COLO668 (cell line): ENCODE measurements around the gene HIVEP3.

ENCODE experiments used
- DNase-seq: peaks from one replicate; lab custom pipeline; 2025; ENCODE audit not compliant: unreplicated experiment; lab: John Stamatoyannopoulos, UW

HIVEP3 gene

GRCh38 chr1:41525891-41526587 lies 392.7 kb downstream of the HIVEP3 start:
- no peak for DNase-seq

GRCh38 chr1:41524676-41525675 lies 393.7 kb downstream of the HIVEP3 start:
- no peak for DNase-seq

- DNase-seq = no peak
Measured at GRCh38 chr1:41523949-41524675, 394.6 kb downstream of the HIVEP3 start.

- DNase-seq = no peak
Measured at GRCh38 chr1:41523071-41523470, 395.7 kb downstream of the HIVEP3 start.

- no peak for DNase-seq
Measured at GRCh38 chr1:41521766-41522165, 397.0 kb downstream of the HIVEP3 start.

GRCh38 chr1:41520951-41521752 lies 397.6 kb downstream of the HIVEP3 start:
- no peak for DNase-seq

GRCh38 chr1:41519667-41520066 lies 399.1 kb downstream of the HIVEP3 start:
- DNase-seq = no peak

GRCh38 chr1:41518471-41518870 lies 400.3 kb downstream of the HIVEP3 start:
- DNase-seq = no peak

GRCh38 chr1:41517062-41517438 lies 401.7 kb downstream of the HIVEP3 start:
- no peak for DNase-seq

GRCh38 chr1:41516168-41517061 lies 402.3 kb downstream of the HIVEP3 start:
- DNase-seq = peak; percentile 97

- no peak for DNase-seq
Measured at GRCh38 chr1:41515778-41516167, 402.9 kb downstream of the HIVEP3 start.

GRCh38 chr1:41515131-41515678 lies 403.5 kb downstream of the HIVEP3 start:
- peak; percentile 49 for DNase-seq

GRCh38 chr1:41514381-41514780 lies 404.3 kb downstream of the HIVEP3 start:
- DNase-seq = peak; percentile 48

GRCh38 chr1:41513383-41513735 lies 405.4 kb downstream of the HIVEP3 start:
- DNase-seq = no peak

GRCh38 chr1:41512701-41513382 lies 405.9 kb downstream of the HIVEP3 start:
- no peak for DNase-seq

GRCh38 chr1:41511239-41511540 lies 407.5 kb downstream of the HIVEP3 start:
- DNase-seq = no peak

- no peak for DNase-seq
Measured at GRCh38 chr1:41510531-41511238, 408.0 kb downstream of the HIVEP3 start.

GRCh38 chr1:41509270-41509671 lies 409.5 kb downstream of the HIVEP3 start:
- DNase-seq = no peak
